ENCODE results near the gene HIPK3.
"Not testable (repeated sequence)": the region's sequence is repeated elsewhere in the genome, so short reads cannot be mapped to it uniquely, and the experiment has no call there.

GRCh38 chr11:33216676-33217075, 40.5 kb upstream of the HIPK3 start:
- not testable (repeated sequence) for TF ChIP-seq CTCF (conservative IDR thresholded peaks at IDR 0.05; ENCODE audit: low read length); EZH2phosphoT487 (IDR thresholded peaks at IDR 0.05; ENCODE audit: borderline replicate concordance)

All from Loucy (cell line).